Trophoblast cell (in vitro differentiated cells and primary cell): ENCODE data around the gene ME3.

Experiments used
- DNase-seq, 2 donors: peaks; one replicate each; pipeline ENCODE4 v3.0.0-alpha.2; 2016
- H2AFZ ChIP-seq: 2 replicates; pipeline ENCODE4 v1.6.1; 2013; ENCODE audit warnings: low read length, moderate library complexity, mild to moderate bottlenecking; ENCODE audit not compliant: insufficient read depth, poor library complexity
- H2AK5ac ChIP-seq: 2 replicates; pipeline ENCODE4 v1.6.1; 2013; ENCODE audit warnings: mild to moderate bottlenecking, low read length
- H2BK120ac ChIP-seq: 2 replicates; pipeline ENCODE4 v1.6.1; 2013; ENCODE audit warnings: low read length, mild to moderate bottlenecking, moderate library complexity; ENCODE audit not compliant: insufficient read depth, poor library complexity
- H2BK12ac ChIP-seq: 2 replicates; pipeline ENCODE4 v1.6.1; 2013; ENCODE audit warnings: mild to moderate bottlenecking, low read length, moderate library complexity
- H2BK5ac ChIP-seq: 2 replicates; pipeline ENCODE4 v1.6.1; 2013; ENCODE audit warnings: low read length, low read depth, moderate library complexity, mild to moderate bottlenecking; ENCODE audit not compliant: poor library complexity
- H3K14ac ChIP-seq: 2 replicates; pipeline ENCODE4 v1.6.1; 2013; ENCODE audit warnings: mild to moderate bottlenecking, low read length
- H3K18ac ChIP-seq: 2 replicates; pipeline ENCODE4 v1.6.1; 2013; ENCODE audit warnings: mild to moderate bottlenecking, low read length
- H3K23ac ChIP-seq: 2 replicates; pipeline ENCODE4 v1.6.1; 2013; ENCODE audit warnings: low read length
- H3K27ac ChIP-seq: 2 replicates; pipeline ENCODE4 v1.5.1; 2013; ENCODE audit warnings: low read depth, mild to moderate bottlenecking, inconsistent platforms, low read length, moderate library complexity
- H3K27me3 ChIP-seq: 2 replicates; pipeline ENCODE4 v1.6.1; 2013; ENCODE audit warnings: inconsistent platforms, mild to moderate bottlenecking, low read length, moderate library complexity; ENCODE audit not compliant: insufficient read depth
- H3K36me3 ChIP-seq, 2 experiments: 1 replicate in 1 of 2; 2 replicates in 1 of 2; pipeline ENCODE4 v1.6.1; 2013; ENCODE audit warnings: low read length in 2 of 2, mild to moderate bottlenecking in 2 of 2, moderate library complexity in 1 of 2; ENCODE audit not compliant: insufficient read depth in 2 of 2, control insufficient read depth in 1 of 2
- H3K4ac ChIP-seq: 2 replicates; pipeline ENCODE4 v1.6.1; 2013; ENCODE audit warnings: low read depth, mild to moderate bottlenecking, low read length, moderate library complexity
- H3K4me1 ChIP-seq, 2 experiments: 1 replicate in 1 of 2; 2 replicates in 1 of 2; pipeline ENCODE4 v1.6.1; 2013; ENCODE audit warnings: low read length in 2 of 2, mild to moderate bottlenecking in 2 of 2, moderate library complexity in 1 of 2; ENCODE audit not compliant: insufficient read depth in 2 of 2, control insufficient read depth in 1 of 2
- H3K4me2 ChIP-seq: 2 replicates; pipeline ENCODE4 v1.6.1; 2013; ENCODE audit warnings: inconsistent platforms, mild to moderate bottlenecking, low read length, moderate library complexity
- H3K4me3 ChIP-seq: 2 replicates; pipeline ENCODE4 v1.5.1; 2013; ENCODE audit warnings: mild to moderate bottlenecking, low read depth, low read length, inconsistent platforms
- H3K79me1 ChIP-seq: one replicate; pipeline ENCODE4 v1.6.1; 2013; ENCODE audit warnings: low read length
- H3K79me2 ChIP-seq: 2 replicates; pipeline ENCODE4 v1.6.1; 2013; ENCODE audit warnings: low read length, mild to moderate bottlenecking; ENCODE audit not compliant: control insufficient read depth, insufficient read depth, poor library complexity
- H3K9ac ChIP-seq: 2 replicates; pipeline ENCODE4 v1.6.1; 2013; ENCODE audit warnings: mild to moderate bottlenecking, low read length
- H3K9me3 ChIP-seq: 2 replicates; pipeline ENCODE4 v1.6.1; 2013; ENCODE audit warnings: low read depth, mild to moderate bottlenecking, control low read depth, inconsistent platforms, low read length; ENCODE audit not compliant: insufficient read depth
- H4K12ac ChIP-seq: 2 replicates; pipeline ENCODE4 v1.6.1; 2013; ENCODE audit warnings: low read depth, mild to moderate bottlenecking, low read length, moderate library complexity
- H4K8ac ChIP-seq: 2 replicates; pipeline ENCODE4 v1.6.1; 2013; ENCODE audit warnings: low read depth, mild to moderate bottlenecking, low read length, moderate library complexity
- H4K91ac ChIP-seq: one replicate; pipeline ENCODE4 v1.6.1; 2013; ENCODE audit warnings: low read depth, mild to moderate bottlenecking, low read length, moderate library complexity
- WGBS: extraction: QIAGEN DNeasy Blood & Tissue Kit; methylation state at CpG from one replicate; pipeline ENCODE4 v1.1.7; 2013; ENCODE audit warnings: missing lambda C conversion rate; ENCODE audit not compliant: insufficient read length, insufficient coverage; ENCODE audit errors: extremely low coverage; 5-methylcytosine and 5-hydroxymethylcytosine counted together

The ME3 gene

DNA sequence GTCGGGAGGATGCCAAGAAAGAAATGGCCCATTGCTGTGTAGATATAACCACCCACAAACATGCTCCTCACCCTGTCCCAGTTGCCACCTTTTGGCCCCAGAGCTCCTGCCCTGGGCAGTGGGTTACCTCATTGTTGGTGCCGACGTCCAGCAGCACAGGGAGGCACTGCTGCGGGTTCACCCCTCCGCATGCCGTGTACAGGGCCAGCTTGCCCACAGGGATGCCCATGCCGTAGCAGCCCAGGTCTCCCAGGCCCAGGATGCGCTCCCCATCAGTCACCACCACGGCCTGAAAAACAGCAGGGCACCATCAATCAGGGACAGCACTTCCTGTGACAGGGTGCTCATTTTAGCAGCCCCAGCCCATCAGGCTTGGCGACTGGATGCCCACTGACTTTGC lies 174.6 kb downstream of the ME3 start:
- Histone ChIP-seq H2BK5ac (peak overlapping the region; percentile 15), H3K79me2 (peaks cover 2% of the 10 kb centered on the region), H3K36me3 (no peaks in the 10 kb centered on the region), H4K91ac (peak overlapping the region; percentile 78), H4K12ac (no peak overlapping the region), H3K4ac (peak overlapping the region; percentile 5), H2BK120ac (peak overlapping the region; percentile 45), H3K18ac (peak overlapping the region; percentile 20), H2BK12ac (peak overlapping the region; percentile 61), H3K79me1 (peaks cover 24% of the 10 kb centered on the region), H3K27ac (peak overlapping the region; percentile 65), H3K4me2 (no peak overlapping the region), H3K27me3 (no peaks in the 10 kb centered on the region), H3K4me3 (no peak overlapping the region), H2AK5ac (peak overlapping the region; percentile 53), H3K9me3 (no peaks in the 10 kb centered on the region), H3K4me1 (peaks cover 9 to 20% of the 10 kb centered on the region in 2 experiments), H3K14ac (peak overlapping the region; percentile 47), H4K8ac (peak overlapping the region; percentile 63), H2AFZ (peak overlapping the region; percentile 4), H3K9ac (no peak overlapping the region), H3K23ac (no peak overlapping the region)
- no peak for DNase-seq
- WGBS = no CpG with 5 or more reads among the region's 10 CpGs

DNA sequence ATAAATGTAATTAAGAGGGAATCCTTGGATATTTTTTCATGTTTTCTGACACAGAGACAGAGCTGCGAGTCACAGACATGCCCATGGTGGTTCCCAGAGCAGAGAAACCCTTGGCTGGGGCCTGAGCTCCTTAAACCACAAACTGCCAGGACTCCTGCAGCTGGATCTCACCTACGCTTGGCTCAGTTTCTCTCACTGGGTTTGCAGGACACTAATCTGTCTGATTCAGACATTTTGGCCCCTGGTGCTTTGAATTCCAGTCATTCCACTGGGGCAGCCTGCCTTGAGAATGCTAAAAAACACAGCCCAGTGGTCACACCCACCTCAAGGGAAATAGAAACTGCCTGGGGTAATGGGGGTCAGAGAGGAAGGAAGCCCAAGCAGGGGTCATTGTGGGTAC lies 175.1 kb downstream of the ME3 start:
- no peak overlapping the region for H3K23ac ChIP-seq
- H4K91ac ChIP-seq = peak overlapping the region; percentile 78
- peaks cover 9 to 20% of the 10 kb centered on the region in 2 experiments for H3K4me1 ChIP-seq
- peak overlapping the region; percentile 65 for H3K27ac ChIP-seq
- no CpG with 5 or more reads among the region's 2 CpGs for WGBS
- H2BK12ac ChIP-seq = peak overlapping the region; percentile 61
- H2BK120ac ChIP-seq = peak overlapping the region; percentile 55
- peak overlapping the region; percentile 47 for H3K14ac ChIP-seq
- H4K8ac ChIP-seq = peak overlapping the region; percentile 63
- H3K9me3 ChIP-seq = no peaks in the 10 kb centered on the region
- H2BK5ac ChIP-seq = peak overlapping the region; percentile 15
- H2AFZ ChIP-seq = no peak overlapping the region
- H3K79me1 ChIP-seq = peaks cover 24% of the 10 kb centered on the region
- DNase-seq = peak in 1 of 2 donors; percentile 73
- peaks cover 2% of the 10 kb centered on the region for H3K79me2 ChIP-seq
- H4K12ac ChIP-seq = no peak overlapping the region
- no peak overlapping the region for H3K4ac ChIP-seq
- H3K9ac ChIP-seq = no peak overlapping the region
- H2AK5ac ChIP-seq = peak overlapping the region; percentile 53
- H3K27me3 ChIP-seq = no peaks in the 10 kb centered on the region
- H3K4me2 ChIP-seq = no peak overlapping the region
- no peak overlapping the region for H3K4me3 ChIP-seq
- H3K36me3 ChIP-seq = no peaks in the 10 kb centered on the region
- H3K18ac ChIP-seq = peak overlapping the region; percentile 20

DNA sequence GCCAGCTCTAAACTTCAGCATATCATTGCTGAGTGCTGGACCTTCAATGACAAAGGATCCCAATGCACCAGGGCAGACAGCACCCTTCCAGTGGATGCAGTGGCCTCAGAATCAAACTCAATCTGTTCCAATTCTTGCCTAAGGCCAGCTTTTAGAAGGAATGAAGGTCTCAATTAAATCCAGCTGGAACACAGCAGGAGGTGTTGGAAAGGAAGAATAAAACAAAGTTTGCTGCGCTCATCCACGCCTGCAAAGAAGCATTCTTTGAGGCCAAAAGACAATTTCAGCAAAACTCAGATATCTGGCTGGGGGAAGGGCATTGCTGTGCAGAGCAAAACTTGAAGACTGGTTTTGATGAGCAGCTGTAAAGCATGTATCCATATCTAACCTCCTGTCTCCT lies 177.1 kb downstream of the ME3 start:
- Histone ChIP-seq H2AK5ac (no peak overlapping the region), H3K9me3 (no peaks in the 10 kb centered on the region), H4K91ac (peak overlapping the region; percentile 29), H3K4ac (no peak overlapping the region), H3K27me3 (no peaks in the 10 kb centered on the region), H4K8ac (no peak overlapping the region), H3K9ac (no peak overlapping the region), H2AFZ (no peak overlapping the region), H3K36me3 (no peaks in the 10 kb centered on the region), H3K4me3 (no peak overlapping the region), H3K4me2 (no peak overlapping the region), H4K12ac (no peak overlapping the region), H2BK5ac (no peak overlapping the region), H3K4me1 (peaks cover 9 to 20% of the 10 kb centered on the region in 2 experiments), H3K27ac (no peak overlapping the region), H3K79me1 (peaks cover 24% of the 10 kb centered on the region), H3K23ac (no peak overlapping the region), H3K14ac (no peak overlapping the region), H2BK12ac (no peak overlapping the region), H3K18ac (no peak overlapping the region), H3K79me2 (peaks cover 2% of the 10 kb centered on the region), H2BK120ac (peak overlapping the region; percentile 3)
- DNase-seq = no peak
- no CpG with 5 or more reads among the region's 2 CpGs for WGBS

DNA sequence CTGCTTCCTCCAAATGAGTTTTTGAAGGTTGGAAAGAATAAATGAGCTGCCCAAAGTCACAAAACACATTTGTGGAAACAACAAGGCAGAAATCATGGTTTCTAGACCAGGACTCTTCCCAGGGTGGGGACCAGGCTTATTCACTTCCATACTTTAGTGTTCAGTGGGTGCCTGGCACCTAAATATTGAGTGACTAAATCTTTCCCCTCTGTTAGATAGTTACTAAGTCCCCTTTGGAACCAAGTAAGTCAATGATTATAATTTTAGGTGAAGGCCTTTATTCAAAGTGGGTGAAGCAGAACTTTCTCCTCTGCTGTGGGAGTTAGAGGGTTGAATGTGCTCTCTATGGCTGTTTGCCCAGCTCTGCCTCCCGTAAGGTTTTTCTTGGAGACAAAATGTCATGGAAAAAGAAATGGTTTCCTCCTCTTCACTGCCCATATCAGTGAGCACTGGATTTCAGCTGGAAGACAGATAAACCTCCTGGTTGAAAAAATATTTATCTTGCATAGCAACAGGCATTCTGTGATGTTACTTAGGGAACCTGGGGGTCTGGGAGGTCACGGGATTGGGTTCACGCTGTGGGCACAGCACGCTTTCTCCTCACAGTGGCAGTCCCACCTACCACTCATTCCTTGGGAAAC lies 179.9 kb downstream of the ME3 start:
- H3K79me2 ChIP-seq = no peaks in the 10 kb centered on the region
- WGBS = no CpG with 5 or more reads among the region's 4 CpGs

More for the DNA sequence above, 179.9 kb downstream of the ME3 start:
- Histone ChIP-seq H3K14ac (no peak overlapping the region), H3K9ac (no peak overlapping the region), H2BK120ac (no peak overlapping the region), H3K27me3 (no peaks in the 10 kb centered on the region), H2AK5ac (no peak overlapping the region), H2AFZ (no peak overlapping the region), H3K27ac (no peak overlapping the region), H3K18ac (no peak overlapping the region), H3K36me3 (no peaks in the 10 kb centered on the region), H3K9me3 (no peaks in the 10 kb centered on the region), H3K79me1 (peaks cover 13% of the 10 kb centered on the region), H3K4me1 (peaks cover 4 to 9% of the 10 kb centered on the region in 2 experiments), H4K8ac (no peak overlapping the region), H4K91ac (peak overlapping the region; percentile 3), H4K12ac (no peak overlapping the region), H3K4me3 (no peak overlapping the region), H3K4ac (no peak overlapping the region), H2BK12ac (peak overlapping the region; percentile 28), H3K23ac (no peak overlapping the region), H2BK5ac (no peak overlapping the region), H3K4me2 (no peak overlapping the region)
- no peak for DNase-seq
